GM23338 (cell line): Measurements from ENCODE around the gene UPK3B.

Source experiments
- CREB1 ChIP-seq: fragments of 250-450 bp; sonication (Bioruptor Pico); IDR thresholded peaks from 2 replicates; pipeline ENCODE4 v1.5.0; 2020; ENCODE audit warnings: low read depth, mild to moderate bottlenecking, moderate library complexity
- CTCF ChIP-seq, 2 experiments: fragments of 200-600 bp in 1 of 2; sonication (generic) in 1 of 2; conservative IDR thresholded peaks; 2 replicates each; pipeline versions ENCODE4 v1.5.1 to v1.6.1; 2016 to 2017; ENCODE audit warnings: antibody characterized with exemption in 2 of 2, low read depth in 2 of 2, mild to moderate bottlenecking in 2 of 2, moderate library complexity in 1 of 2
- ETS1 ChIP-seq: IDR thresholded peaks from 2 replicates; pipeline ENCODE4 v1.6.1; 2016; ENCODE audit warnings: antibody characterized with exemption
- EZH2 ChIP-seq: fragments of 200-600 bp; sonication (generic); IDR thresholded peaks from one replicate; pipeline ENCODE4 v1.8.0; 2017; ENCODE audit warnings: antibody characterized with exemption, mild to moderate bottlenecking, low read depth; ENCODE audit not compliant: unreplicated experiment
- EZH2phosphoT487 ChIP-seq: fragments of 200-600 bp; sonication (generic); IDR thresholded peaks from one replicate; pipeline ENCODE4 v1.8.1; 2018; ENCODE audit warnings: antibody characterized with exemption; ENCODE audit not compliant: unreplicated experiment
- JUNB ChIP-seq: IDR thresholded peaks from one replicate; pipeline ENCODE4 v1.6.1; 2016; ENCODE audit warnings: antibody characterized with exemption; ENCODE audit not compliant: unreplicated experiment
- NANOG ChIP-seq: IDR thresholded peaks from 2 replicates; pipeline ENCODE4 v1.6.1; 2016; ENCODE audit warnings: antibody characterized with exemption, borderline replicate concordance
- POLR2AphosphoS5 ChIP-seq: IDR thresholded peaks from 2 replicates; pipeline ENCODE4 v1.6.1; 2016; ENCODE audit warnings: antibody characterized with exemption, low read depth
- REST ChIP-seq: IDR thresholded peaks from one replicate; pipeline ENCODE4 v1.6.1; 2018; ENCODE audit warnings: antibody characterized with exemption; ENCODE audit not compliant: unreplicated experiment
- STAT1 ChIP-seq: IDR thresholded peaks from one replicate; pipeline ENCODE4 v1.6.1; 2016; ENCODE audit warnings: antibody characterized with exemption; ENCODE audit not compliant: unreplicated experiment
- ZNF331 ChIP-seq: fragments of 250-450 bp; sonication (Bioruptor Pico); IDR thresholded peaks from 2 replicates; pipeline ENCODE4 v1.5.0; 2020; ENCODE audit warnings: low read depth, mild to moderate bottlenecking, moderate library complexity
- ZNF462 ChIP-seq: fragments of 250-450 bp; sonication (Bioruptor Pico); IDR thresholded peaks from 2 replicates; pipeline ENCODE4 v1.5.0; 2020; ENCODE audit warnings: mild to moderate bottlenecking, moderate library complexity

GRCh38 chr7:76505168-76506080, 4.9 kb upstream of the UPK3B start:
- no peak for TF ChIP-seq EZH2
- TF ChIP-seq CTCF (conservative IDR thresholded peaks at IDR 0.05; ENCODE audit: low read depth in 2 of 2) = no peak
- no peak for TF ChIP-seq EZH2phosphoT487
- no peak for TF ChIP-seq POLR2AphosphoS5
- TF ChIP-seq REST = no peak
- TF ChIP-seq STAT1 = no peak
- TF ChIP-seq JUNB = no peak
- TF ChIP-seq CREB1 (CRISPR knock-in tag) = no peak
- no peak for TF ChIP-seq ZNF331 (CRISPR knock-in tag)
- no peak for TF ChIP-seq ZNF462 (CRISPR knock-in tag)
- TF ChIP-seq NANOG = no peak
- no peak for TF ChIP-seq ETS1
